Measurements from ENCODE around the gene FARS2. TPM values are rescaled to one million over a fixed set of nuclear protein-coding genes. Genes with fewer than 3 reads are reported as not detected.

FARS2 gene
- total and polyA plus RNA-seq, 10 donors = 9.0 to 27.4 (median 19.8) TPM

- intact Hi-C loops (cut with DNase I; ENCODE audit: low total_unique reads) = no loop called here
- 58 to 84% (median 69%) methylated on average over 4 of the region's 4 CpGs for WGBS, 5 donors
- peak overlapping the region in 6 of 8 donors; percentile 26 to 76 (median 64) for H3K27ac ChIP-seq
- no peaks in the 10 kb centered on the region for H3K27me3 ChIP-seq (replicated peaks in 1 of 7)
- H3K4me3 ChIP-seq = peak overlapping the region in 1 of 8 donors; percentile 17
- DNase-seq = no peak
- H3K4me1 ChIP-seq = peaks cover 0 to 32% (median 18%) of the 10 kb centered on the region in 6 donors
- TF ChIP-seq POLR2A (IDR thresholded peaks at IDR 0.05) = no peak
- no peak for TF ChIP-seq CTCF (IDR thresholded peaks at IDR 0.05 in 8 of 11, conservative IDR thresholded peaks at IDR 0.05 in 3 of 11)
- no peak for TF ChIP-seq POLR2AphosphoS5 (IDR thresholded peaks at IDR 0.05)
- peaks cover 0 to 7% (median 0%) of the 10 kb centered on the region in 6 donors for H3K36me3 ChIP-seq
- H3K9me3 ChIP-seq = no peaks in the 10 kb centered on the region
Observed at GRCh38 chr6:5506597-5506996, 245.3 kb downstream of the FARS2 start.

GRCh38 chr6:5507131-5507681 is 245.9 kb downstream of the FARS2 start:
- intact Hi-C loops (cut with DNase I; ENCODE audit: low total_unique reads) = no loop called here
- Histone ChIP-seq H3K36me3 (peaks cover 0 to 7% (median 0%) of the 10 kb centered on the region in 6 donors), H3K27ac (peak overlapping the region in 7 of 8 donors; percentile 2 to 76 (median 63)), H3K4me3 (peak overlapping the region in 1 of 8 donors; percentile 17), H3K4me1 (peaks cover 0 to 32% (median 18%) of the 10 kb centered on the region in 6 donors), H3K27me3 (replicated peaks in 1 of 7) (no peaks in the 10 kb centered on the region), H3K9me3 (no peaks in the 10 kb centered on the region)
- TF ChIP-seq CTCF (IDR thresholded peaks at IDR 0.05 in 8 of 11, conservative IDR thresholded peaks at IDR 0.05 in 3 of 11) (no peak), POLR2A (IDR thresholded peaks at IDR 0.05) (no peak)
- 14 to 35% (median 28%) methylated on average over 4 of the region's 4 CpGs for WGBS, 5 donors
- DNase-seq = no peak

DNA sequence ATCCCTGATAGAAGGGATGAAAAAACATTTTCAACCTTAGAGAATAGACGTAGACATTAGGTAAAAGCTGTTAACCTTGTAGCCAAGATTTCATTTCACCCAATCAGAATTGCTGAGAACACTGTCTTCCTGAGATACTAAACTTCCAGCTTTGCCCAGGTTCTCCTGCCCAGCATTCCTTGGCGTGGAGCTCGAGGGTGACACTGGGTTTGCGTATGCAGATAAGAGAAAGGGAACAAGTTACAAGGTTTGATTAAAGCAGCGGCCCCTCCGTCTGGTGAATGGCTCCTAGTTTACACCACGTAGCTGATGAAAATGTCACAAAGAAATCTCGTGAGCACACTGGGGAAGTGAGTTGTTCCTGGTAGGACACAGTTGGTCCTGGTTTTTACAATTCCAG is 247.8 kb downstream of the FARS2 start:
- DNase-seq = no peak
- no peaks in the 10 kb centered on the region for H3K9me3 ChIP-seq
- H3K36me3 ChIP-seq = peaks cover 0 to 7% (median 0%) of the 10 kb centered on the region in 6 donors
- intact Hi-C loops (cut with DNase I; ENCODE audit: low total_unique reads) = no loop called here
- H3K27me3 ChIP-seq (replicated peaks in 1 of 7) = no peaks in the 10 kb centered on the region
- H3K27ac ChIP-seq = no peak overlapping the region
- WGBS, 5 donors = 94 to 99% (median 98%) methylated on average over 8 of the region's 8 CpGs
- H3K4me3 ChIP-seq = no peak overlapping the region
- no peak for TF ChIP-seq POLR2A (IDR thresholded peaks at IDR 0.05)
- TF ChIP-seq POLR2AphosphoS5 (IDR thresholded peaks at IDR 0.05) = no peak
- TF ChIP-seq CTCF (IDR thresholded peaks at IDR 0.05 in 8 of 11, conservative IDR thresholded peaks at IDR 0.05 in 3 of 11) = no peak
- H3K4me1 ChIP-seq = peaks cover 0 to 32% (median 18%) of the 10 kb centered on the region in 6 donors

- intact Hi-C loops (cut with DNase I; ENCODE audit: low total_unique reads) = no loop called here
- peaks cover 0 to 31% (median 18%) of the 10 kb centered on the region in 6 donors for H3K4me1 ChIP-seq
Observed at GRCh38 chr6:5510331-5511133, 249.2 kb downstream of the FARS2 start.

More at GRCh38 chr6:5510331-5511133, 249.2 kb downstream of the FARS2 start:
- peaks cover 0 to 7% (median 0%) of the 10 kb centered on the region in 6 donors for H3K36me3 ChIP-seq
- no peak overlapping the region for H3K27ac ChIP-seq
- H3K27me3 ChIP-seq (replicated peaks in 1 of 7) = no peaks in the 10 kb centered on the region
- no peak overlapping the region for H3K4me3 ChIP-seq
- H3K9me3 ChIP-seq = no peaks in the 10 kb centered on the region
- TF ChIP-seq CTCF (IDR thresholded peaks at IDR 0.05 in 8 of 11, conservative IDR thresholded peaks at IDR 0.05 in 3 of 11) (no peak), POLR2AphosphoS5 (IDR thresholded peaks at IDR 0.05) (no peak), POLR2A (IDR thresholded peaks at IDR 0.05) (no peak)
- DNase-seq = no peak
- 93 to 96% (median 96%) methylated on average over 23 to 24 of the region's 24 CpGs for WGBS, 5 donors

All from spleen (tissue), 11 donors.